C1 segment of cervical spinal cord (tissue), 14 donors: ENCODE data around the gene PCP4.
"Not testable (repeated sequence)": the region's sequence is repeated elsewhere in the genome, so short reads cannot be mapped to it uniquely, and the experiment has no call there.

Experiments used
- DNase-seq, 14 donors: peaks; one replicate each; lab custom pipeline; 2025; lab: John Stamatoyannopoulos, UW

Gene PCP4

GRCh38 chr21:39863111-39863510, 4.1 kb upstream of the PCP4 start:
- DNase-seq = peak in 2 of 14 donors; percentile 8 to 32

DNA sequence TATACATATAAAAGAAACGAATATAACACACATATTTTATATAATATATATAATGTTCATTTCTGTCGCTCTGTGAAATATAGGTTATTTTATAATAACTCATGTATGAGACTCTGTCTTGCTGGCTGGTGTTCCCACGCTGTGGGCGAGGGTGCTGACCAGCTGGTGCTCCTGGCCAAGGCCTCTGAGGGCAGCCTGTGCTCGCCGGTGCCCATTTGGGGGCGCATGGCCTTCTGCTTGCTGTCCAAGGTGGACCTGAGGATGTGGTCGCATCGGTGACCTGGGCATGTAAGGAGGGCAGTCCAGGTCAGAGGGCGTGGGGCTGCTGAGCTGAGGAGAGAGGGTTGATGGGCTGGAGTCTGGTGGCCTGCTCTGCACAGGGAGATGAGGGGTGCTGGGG, 1.1 kb upstream of the PCP4 start:
- no peak for DNase-seq

- DNase-seq = no peak
Measured at GRCh38 chr21:39869141-39869818, 2.0 kb downstream of the PCP4 start.

- no peak for DNase-seq
Measured at GRCh38 chr21:39873687-39874086, 6.4 kb downstream of the PCP4 start.

DNA sequence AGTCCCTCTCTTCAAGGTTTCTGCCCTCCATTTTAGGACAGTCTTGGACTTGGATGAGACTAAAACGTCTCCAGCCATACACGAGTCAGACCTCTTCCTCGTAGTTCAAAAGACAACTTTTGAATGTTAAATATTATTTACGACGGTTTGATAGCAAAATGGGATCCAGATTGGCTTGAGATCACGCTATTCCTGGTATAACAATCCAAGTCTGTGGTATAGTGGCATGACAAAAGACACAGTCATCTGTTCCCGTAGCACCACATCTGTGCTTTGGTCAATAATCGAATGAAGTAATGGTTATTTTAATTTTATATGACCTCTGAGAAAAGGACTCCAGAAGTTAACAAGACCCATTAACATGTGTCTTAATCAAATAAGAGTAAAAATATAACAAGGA, 7.0 kb downstream of the PCP4 start:
- no peak for DNase-seq

DNA sequence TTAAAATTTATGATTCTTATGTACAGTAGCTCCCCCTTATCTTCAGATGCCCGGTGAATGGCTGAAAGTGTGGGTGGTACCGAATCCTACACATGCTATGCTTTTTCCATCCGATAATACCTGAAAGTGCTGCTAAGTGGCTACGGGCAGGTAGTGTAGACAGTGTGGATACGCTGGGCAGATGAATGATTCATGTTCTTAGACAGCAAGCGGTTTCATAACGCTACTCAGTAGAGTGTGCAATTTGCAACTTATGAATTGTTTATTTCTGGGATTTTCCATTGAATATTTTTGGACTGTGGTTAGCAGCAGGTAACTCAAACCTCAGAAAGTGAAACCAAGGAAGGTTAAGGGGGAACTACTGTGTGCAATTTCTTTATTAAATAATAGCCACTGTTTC, 7.5 kb downstream of the PCP4 start:
- DNase-seq = no peak

DNA sequence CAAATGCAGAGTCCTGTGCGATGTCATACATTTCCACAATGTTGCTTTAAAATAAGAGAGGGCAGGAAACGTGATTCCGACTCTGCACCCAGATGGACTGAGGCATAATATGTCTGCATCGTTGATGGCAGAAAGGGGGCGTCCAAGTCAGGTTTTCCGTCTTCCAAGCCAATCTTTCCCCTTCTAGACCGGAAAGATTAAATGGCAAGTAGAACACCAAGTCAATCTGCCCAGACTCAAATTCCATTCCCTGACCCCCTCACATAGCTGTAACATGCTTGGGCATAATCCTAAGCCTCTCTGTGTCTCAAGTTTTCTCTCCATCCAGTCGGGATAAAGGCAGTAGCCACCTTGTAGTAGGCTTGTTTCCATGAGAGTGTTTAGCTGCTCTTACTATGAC, 14.4 kb downstream of the PCP4 start:
- no peak for DNase-seq

DNA sequence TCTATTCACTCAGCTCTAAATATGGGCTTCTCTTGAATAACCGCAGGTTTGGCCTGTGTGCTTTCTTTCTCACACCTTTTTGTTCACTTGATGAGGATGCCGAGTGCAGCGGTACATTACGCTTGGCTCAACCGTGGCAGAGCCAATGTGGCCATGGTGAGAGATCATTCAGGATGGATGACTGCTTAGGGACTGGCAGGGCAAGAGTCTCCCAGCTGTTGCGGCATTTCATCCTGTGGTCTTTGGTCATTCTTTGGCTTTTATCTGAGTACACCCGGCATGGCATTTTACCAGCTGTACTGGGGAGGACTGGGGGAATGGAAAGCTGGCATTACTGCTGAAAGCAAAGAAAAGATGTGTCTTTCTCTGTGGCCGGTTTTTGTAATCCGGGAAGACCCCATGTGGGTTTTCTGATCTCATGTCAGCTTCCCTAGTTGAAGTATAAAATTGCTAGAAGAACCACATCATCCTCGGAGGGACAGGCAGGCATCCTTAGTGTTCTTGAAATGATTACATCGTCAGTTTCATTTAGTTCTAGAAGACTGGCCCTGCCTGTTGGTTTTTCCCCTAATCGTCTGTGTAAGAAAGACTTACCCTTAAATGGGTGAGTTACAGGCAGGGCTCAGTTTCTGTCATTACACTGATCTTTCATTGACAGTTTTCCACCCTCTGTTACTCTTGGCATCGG, 15.1 kb downstream of the PCP4 start:
- no peak for DNase-seq

GRCh38 chr21:39882839-39883195, 15.6 kb downstream of the PCP4 start:
- no peak for DNase-seq

- peak in 11 of 14 donors; percentile 8 to 71 (median 38) for DNase-seq
Measured at GRCh38 chr21:39885119-39885848, 18.0 kb downstream of the PCP4 start.

GRCh38 chr21:39888848-39889247, 21.6 kb downstream of the PCP4 start:
- no peak for DNase-seq

DNA sequence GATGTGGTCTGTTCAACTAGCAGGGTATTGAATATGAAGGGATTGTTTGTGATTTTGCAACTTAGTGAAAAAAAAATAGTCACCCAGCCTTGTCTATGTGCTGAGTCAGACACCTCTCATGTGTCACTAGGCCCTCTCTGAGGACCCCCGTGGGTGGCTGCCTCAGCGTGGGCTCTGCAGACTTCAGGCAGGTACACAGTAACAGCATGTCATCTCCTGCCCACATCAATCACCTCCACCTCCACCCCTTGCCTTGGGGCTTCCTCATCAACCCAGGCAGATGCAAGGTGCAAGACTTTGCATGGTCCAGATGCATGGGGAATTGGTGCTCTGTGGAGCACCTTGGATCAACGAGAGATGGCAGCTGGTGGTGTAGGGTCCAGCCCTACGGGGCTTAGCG, 23.9 kb downstream of the PCP4 start:
- DNase-seq = no peak

DNA sequence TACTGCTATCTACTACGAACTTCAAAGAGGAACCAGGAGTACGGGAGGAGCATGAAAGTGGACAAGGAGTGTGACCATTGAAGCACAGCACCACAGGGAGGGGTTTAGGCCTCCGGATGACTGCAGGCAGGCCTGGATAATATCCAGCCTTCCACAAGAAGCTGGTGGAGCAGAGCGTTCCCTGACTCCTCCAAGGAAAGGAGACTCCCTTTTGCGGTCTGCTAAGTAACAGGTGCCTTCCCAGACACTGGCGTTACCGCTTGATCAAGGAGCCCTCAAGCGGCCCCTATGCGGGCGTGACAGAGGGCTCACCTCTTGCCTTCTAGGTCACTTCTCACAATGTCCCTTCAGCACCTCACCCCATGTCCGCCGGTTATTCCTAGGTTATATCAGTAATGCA, 24.6 kb downstream of the PCP4 start:
- DNase-seq = not testable (repeated sequence)

GRCh38 chr21:39900491-39900890, 33.3 kb downstream of the PCP4 start:
- no peak for DNase-seq

DNA sequence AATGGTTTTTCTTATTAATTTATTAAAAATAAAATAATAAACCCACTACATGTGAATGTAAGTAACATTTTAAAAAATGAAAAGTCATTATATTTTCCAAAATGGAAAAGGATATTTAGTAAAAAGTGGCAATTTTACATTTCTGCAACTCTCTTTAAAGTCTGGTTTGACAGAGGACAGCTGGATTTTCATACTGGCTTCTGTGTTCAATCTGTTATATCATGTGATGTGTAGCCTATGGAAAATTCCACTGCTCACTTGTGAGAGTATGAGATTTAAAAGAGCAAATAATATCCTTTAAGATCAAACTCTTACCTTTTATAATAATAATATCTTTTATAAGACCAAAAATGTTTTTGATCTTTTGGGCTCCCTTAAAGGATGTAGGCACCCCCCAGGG, 33.7 kb downstream of the PCP4 start:
- DNase-seq = no peak

DNA sequence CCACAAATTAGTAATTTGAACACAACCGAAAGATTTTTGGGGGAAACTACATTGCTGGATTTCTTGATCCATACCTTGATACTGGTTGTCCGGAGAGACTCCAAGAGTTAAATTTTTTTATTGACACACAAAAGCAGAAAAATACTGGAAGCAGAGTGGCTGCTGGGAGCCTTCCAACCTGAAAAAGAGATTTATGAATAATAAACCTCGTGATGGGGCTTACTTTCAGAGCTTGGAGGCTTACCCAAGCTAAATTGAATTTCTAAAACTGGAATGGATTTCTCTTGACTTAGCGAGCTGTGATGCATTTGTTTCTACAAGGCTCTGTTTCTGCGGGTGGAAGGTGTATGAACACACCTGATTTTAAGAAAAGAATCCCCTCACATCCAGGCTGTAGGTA, 35.7 kb downstream of the PCP4 start:
- no peak for DNase-seq

DNA sequence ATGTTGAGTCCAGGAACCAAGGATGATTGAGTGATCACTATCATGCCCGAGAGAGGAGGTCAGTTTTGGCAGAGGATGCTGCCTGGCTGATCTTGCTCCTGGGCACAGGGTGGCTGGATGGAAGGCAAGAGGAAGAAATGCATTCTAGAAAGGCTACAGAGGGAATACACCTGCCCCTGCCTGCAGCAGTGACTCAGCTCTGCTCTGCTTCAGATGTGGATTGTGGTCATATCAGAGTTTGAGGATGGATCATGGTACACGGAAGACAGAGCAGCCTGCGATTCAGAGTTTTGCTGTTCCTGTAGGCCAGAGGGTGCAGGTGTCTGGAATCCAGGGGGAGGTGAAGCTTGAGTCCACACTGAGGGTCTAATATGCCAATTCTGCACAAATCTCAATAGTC, 37.2 kb downstream of the PCP4 start:
- DNase-seq = no peak

- no peak for DNase-seq
Measured at GRCh38 chr21:39908265-39908923, 41.2 kb downstream of the PCP4 start.

GRCh38 chr21:39911286-39912199, 44.3 kb downstream of the PCP4 start:
- DNase-seq = no peak

- no peak for DNase-seq
Measured at GRCh38 chr21:39913706-39914305, 46.6 kb downstream of the PCP4 start.

DNA sequence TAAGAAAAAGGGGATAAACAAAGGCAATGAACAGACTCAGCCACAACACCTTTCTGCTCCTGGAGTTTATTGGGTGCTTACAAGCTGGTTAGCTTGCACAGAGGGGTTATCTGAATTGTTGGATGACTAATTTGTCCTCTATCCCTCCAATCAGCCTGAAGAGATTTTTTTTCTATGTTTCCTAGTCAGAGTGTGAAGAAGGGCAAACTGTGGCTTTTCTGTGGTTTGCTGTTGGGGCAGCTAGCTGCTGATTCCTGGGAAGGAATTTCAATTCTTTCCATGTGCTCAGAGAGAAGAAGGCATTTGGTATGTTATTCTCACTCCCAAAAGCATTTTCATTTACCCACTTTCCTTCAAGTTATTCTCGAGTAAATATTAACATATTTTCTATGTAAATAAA, 48.6 kb downstream of the PCP4 start:
- no peak for DNase-seq
